Keratinocyte (primary cell): ENCODE data around the gene CLSTN1.

Experiments
- EZH2 ChIP-seq: IDR thresholded peaks from one replicate; pipeline ENCODE4 v1.6.1; 2012; ENCODE audit warnings: inconsistent platforms, mild to moderate bottlenecking, low read length, moderate library complexity
- TF ChIP-seq, protein P1 (sequence below), 3 experiments: IDR thresholded peaks in 1 of 3; conservative IDR thresholded peaks in 1 of 3; optimal IDR thresholded peaks in 1 of 3; 2 replicates in 2 of 3; 3 replicates in 1 of 3; pipeline versions ENCODE3 to v1.5.1; 2011; ENCODE audit warnings: low read length in 3 of 3, mild to moderate bottlenecking in 3 of 3, moderate library complexity in 2 of 3, control low read depth in 1 of 3, inconsistent platforms in 1 of 3; ENCODE audit not compliant: insufficient read depth in 2 of 3; ENCODE audit errors: extremely low read depth in 1 of 3

DNA sequence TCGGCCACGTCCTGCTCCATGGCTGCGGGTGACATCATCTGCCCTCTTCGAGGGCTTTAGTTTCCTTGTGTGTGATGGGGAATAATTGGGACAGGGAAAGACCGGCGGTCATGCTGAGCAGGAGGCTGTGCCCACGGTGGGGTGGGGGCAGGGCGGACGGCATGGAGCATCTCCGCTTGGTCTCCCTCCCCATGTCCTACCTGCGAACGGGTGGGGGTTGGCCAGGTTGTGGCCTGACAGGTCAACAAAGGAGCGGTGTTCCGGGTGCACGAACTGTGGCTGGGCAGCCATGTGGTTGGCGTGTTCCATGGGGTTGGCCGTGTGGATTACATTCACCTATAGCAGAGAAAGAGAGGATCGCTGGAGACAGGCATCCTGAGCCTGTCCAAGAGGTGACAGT is 92.2 kb downstream of the CLSTN1 start:
- no peak for TF ChIP-seq EZH2
- TF ChIP-seq, protein P1, sequence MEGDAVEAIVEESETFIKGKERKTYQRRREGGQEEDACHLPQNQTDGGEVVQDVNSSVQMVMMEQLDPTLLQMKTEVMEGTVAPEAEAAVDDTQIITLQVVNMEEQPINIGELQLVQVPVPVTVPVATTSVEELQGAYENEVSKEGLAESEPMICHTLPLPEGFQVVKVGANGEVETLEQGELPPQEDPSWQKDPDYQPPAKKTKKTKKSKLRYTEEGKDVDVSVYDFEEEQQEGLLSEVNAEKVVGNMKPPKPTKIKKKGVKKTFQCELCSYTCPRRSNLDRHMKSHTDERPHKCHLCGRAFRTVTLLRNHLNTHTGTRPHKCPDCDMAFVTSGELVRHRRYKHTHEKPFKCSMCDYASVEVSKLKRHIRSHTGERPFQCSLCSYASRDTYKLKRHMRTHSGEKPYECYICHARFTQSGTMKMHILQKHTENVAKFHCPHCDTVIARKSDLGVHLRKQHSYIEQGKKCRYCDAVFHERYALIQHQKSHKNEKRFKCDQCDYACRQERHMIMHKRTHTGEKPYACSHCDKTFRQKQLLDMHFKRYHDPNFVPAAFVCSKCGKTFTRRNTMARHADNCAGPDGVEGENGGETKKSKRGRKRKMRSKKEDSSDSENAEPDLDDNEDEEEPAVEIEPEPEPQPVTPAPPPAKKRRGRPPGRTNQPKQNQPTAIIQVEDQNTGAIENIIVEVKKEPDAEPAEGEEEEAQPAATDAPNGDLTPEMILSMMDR (optimal IDR thresholded peaks at IDR 0.05 in 1 of 3, IDR thresholded peaks at IDR 0.05 in 1 of 3, conservative IDR thresholded peaks at IDR 0.05 in 1 of 3; ENCODE audit: extremely low read depth in 1 of 3, insufficient read depth in 2 of 3, low read length in 3 of 3): no peak
